Adrenal gland (tissue), 12 donors: ENCODE measurements around the gene MRPL24. TPM values are rescaled to one million over a fixed set of nuclear protein-coding genes. Genes with fewer than 3 reads are reported as not detected.

Source experiments
- DNase-seq, 7 donors: peaks; one replicate each; pipeline ENCODE4 v3.0.0-alpha.2; 2019 to 2020
- H3K27ac ChIP-seq, 5 donors: fragments of 200-600 bp; sonication (generic) in 4 of 5; 1 replicate in 3 of 5; 2 replicates in 2 of 5; pipeline versions ENCODE4 v1.5.1 to v1.8.0; 2016 to 2020; ENCODE audit warnings: mild to moderate bottlenecking in 1 of 5
- H3K27me3 ChIP-seq: fragments of 200-600 bp; 2 replicates; pipeline ENCODE4 v1.8.0; 2021
- H3K36me3 ChIP-seq, 2 donors: fragments of 200-600 bp; replicated peaks in 1 of 2; 1 replicate in 1 of 2; 2 replicates in 1 of 2; pipeline versions ENCODE4 v1.5.1 to v1.8.0; 2018 to 2022
- H3K4me1 ChIP-seq, 2 donors: fragments of 200-600 bp; replicated peaks in 1 of 2; 1 replicate in 1 of 2; 2 replicates in 1 of 2; pipeline versions ENCODE4 v1.5.1 to v1.8.0; 2018 to 2021
- H3K4me3 ChIP-seq, 4 donors: fragments of 200-600 bp; sonication (generic) in 3 of 4; one replicate each; pipeline ENCODE4 v1.5.1; 2016 to 2018
- H3K9me3 ChIP-seq, 3 donors: fragments of 200-600 bp; sonication (generic) in 1 of 3; replicated peaks in 1 of 3; 1 replicate in 2 of 3; 2 replicates in 1 of 3; pipeline versions ENCODE4 v1.5.1 to v1.8.0; 2016 to 2021
- CTCF ChIP-seq, 6 experiments: fragments of 450-650 bp in 4 of 6; fragments of 200-600 bp in 2 of 6; sonication (generic) in 1 of 6; IDR thresholded peaks; 1 replicate in 5 of 6; 2 replicates in 1 of 6; pipeline versions ENCODE4 v1.5.1 to v1.8.0; 2016 to 2021; ENCODE audit warnings: antibody characterized with exemption in 6 of 6, mild to moderate bottlenecking in 2 of 6, moderate library complexity in 1 of 6
- POLR2A ChIP-seq, 2 donors: fragments of 450-650 bp; IDR thresholded peaks; one replicate each; pipeline ENCODE4 v1.6.1; 2017; ENCODE audit warnings: antibody characterized with exemption in 2 of 2, mild to moderate bottlenecking in 2 of 2, moderate library complexity in 1 of 2
- WGBS, 4 donors: extraction: QIAGEN DNeasy Blood & Tissue Kit in 2 of 4; methylation state at CpG; one replicate each; pipeline versions ENCODE4 v1.1.5 to v1.1.7; 2013 to 2017; 5-methylcytosine and 5-hydroxymethylcytosine counted together
- intact Hi-C, 2 donors: fragments of 100-400 bp; cut with DNase I; formaldehyde crosslinking; loops; one replicate each; pipeline versions ENCODE4 v1.14.1 to v1.15.0; 2022 to 2023
- polyA plus RNA-seq, 3 donors: library from polyadenylated mRNA; stranded (reverse); fragments of 200-250 nt in 2 of 3; fragments of 350-450 nt in 1 of 3; fragmentation: Illumina TruSeq in 1 of 3; extraction: RNeasy Lipid Tissue Mini Kit (QIAGEN cat#74804) in 1 of 3; gene quantifications; one replicate each; pipeline ENCODE4 v1.2.3, GENCODE V29; 2013 to 2014
- total RNA-seq, 9 donors: library from RNA; depleted of rRNA in 4 of 9; stranded (reverse); fragments of >200 nt in 4 of 9; fragments of 120-200 nt in 1 of 9; fragmentation: NEBNext Ultra II Directional in 1 of 9; extraction: Animal tissue kit (Norgen Biotek cat#: 25700) in 1 of 9; gene quantifications; one replicate each; pipeline versions ENCODE4 v1.1.0 to v1.2.4, GENCODE V29; 2013 to 2023
- donor health status: healthy with polysubstance abuse.
- donor health status: Bipolar disorder and iron deficiency.
- donor health status: DM: yes; HTN: yes; CAD: no.
- donor health status: DM: no; HTN: no; CAD: no.
- donor health status: DM: no; HTN: no; CAD: no.
- donor health status: DM: yes; HTN: yes; CAD: no.

Gene MRPL24
- total and polyA plus RNA-seq, 12 donors, result 46.7 to 294 (median 113) TPM

- no peak for DNase-seq
- H3K36me3 ChIP-seq, result peaks cover 0 to 21% of the 10 kb centered on the region in 2 donors
- no peaks in the 10 kb centered on the region for H3K27me3 ChIP-seq
- no peak overlapping the region for H3K4me3 ChIP-seq
- TF ChIP-seq POLR2A (IDR thresholded peaks at IDR 0.05) (no peak), CTCF (IDR thresholded peaks at IDR 0.05) (no peak)
- WGBS, 4 donors, result 76 to 80% (median 80%) methylated on average over 12 to 14 of the region's 14 CpGs
- H3K27ac ChIP-seq, result peak overlapping the region in 2 of 5 donors; percentile 12 to 98
- peaks cover 30 to 42% of the 10 kb centered on the region in 2 donors for H3K4me1 ChIP-seq
- intact Hi-C loops, result no loop called here
- H3K9me3 ChIP-seq, result no peaks in the 10 kb centered on the region
These were observed 2.7 kb upstream of the MRPL24 start for GRCh38 chr1:156743367-156744302.

- 88 to 96% (median 95%) methylated on average over 4 of the region's 4 CpGs for WGBS, 4 donors
- Histone ChIP-seq H3K9me3 (no peaks in the 10 kb centered on the region), H3K36me3 (peaks cover 0 to 24% of the 10 kb centered on the region in 2 donors), H3K27me3 (no peaks in the 10 kb centered on the region), H3K4me1 (peaks cover 21 to 34% of the 10 kb centered on the region in 2 donors), H3K27ac (no peak overlapping the region), H3K4me3 (no peak overlapping the region)
- DNase-seq, result no peak
- no peak for TF ChIP-seq CTCF (IDR thresholded peaks at IDR 0.05)
- no peak for TF ChIP-seq POLR2A (IDR thresholded peaks at IDR 0.05)
- intact Hi-C loops, result no loop called here
These were observed 1.9 kb upstream of the MRPL24 start for GRCh38 chr1:156742801-156743200.

GRCh38 chr1:156742017-156742416 is 1.1 kb upstream of the MRPL24 start:
- Histone ChIP-seq H3K27ac (peak overlapping the region in 1 of 5 donors; percentile 88), H3K4me3 (no peak overlapping the region), H3K4me1 (peaks cover 15 to 27% of the 10 kb centered on the region in 2 donors), H3K27me3 (no peaks in the 10 kb centered on the region), H3K36me3 (peaks cover 0 to 32% of the 10 kb centered on the region in 2 donors), H3K9me3 (no peaks in the 10 kb centered on the region)
- 75 to 84% (median 77%) methylated on average over 3 of the region's 3 CpGs for WGBS, 4 donors
- TF ChIP-seq CTCF (IDR thresholded peaks at IDR 0.05), result no peak
- TF ChIP-seq POLR2A (IDR thresholded peaks at IDR 0.05), result no peak
- DNase-seq, result no peak
- intact Hi-C loops, result no loop called here

GRCh38 chr1:156741481-156741983 is 644 bp upstream of the MRPL24 start:
- intact Hi-C loops, result no loop called here

More at GRCh38 chr1:156741481-156741983, 644 bp upstream of the MRPL24 start:
- peaks cover 0 to 34% of the 10 kb centered on the region in 2 donors for H3K36me3 ChIP-seq
- peaks cover 12 to 24% of the 10 kb centered on the region in 2 donors for H3K4me1 ChIP-seq
- peak overlapping the region in 4 of 5 donors; percentile 72 to 88 (median 84) for H3K27ac ChIP-seq
- no peak for DNase-seq
- no peaks in the 10 kb centered on the region for H3K27me3 ChIP-seq
- TF ChIP-seq POLR2A (IDR thresholded peaks at IDR 0.05), result no peak
- TF ChIP-seq CTCF (IDR thresholded peaks at IDR 0.05), result no peak
- no peaks in the 10 kb centered on the region for H3K9me3 ChIP-seq
- peak overlapping the region in 1 of 4 donors; percentile 19 for H3K4me3 ChIP-seq
- WGBS, 4 donors, result 47 to 59% (median 54%) methylated on average over 8 of the region's 8 CpGs
